SK-N-SH (cell line): ENCODE results near the gene LILRB4.
"Not testable (repeated sequence)": the region's sequence is repeated elsewhere in the genome, so short reads cannot be mapped to it uniquely, and the experiment has no call there.

Experiments used
- CHD2 ChIP-seq: fragments of 150-350 bp; IDR thresholded peaks from 2 replicates; pipeline ENCODE4 v1.6.1; 2018; ENCODE audit warnings: low read length; ENCODE audit not compliant: partially characterized antibody
- FOSL2 ChIP-seq: IDR thresholded peaks from 2 replicates; pipeline ENCODE4 v1.4.0; 2012; ENCODE audit warnings: low read depth, mild to moderate bottlenecking, moderate library complexity, borderline replicate concordance
- FOXJ3 ChIP-seq: sonication (generic); formaldehyde crosslinking; IDR thresholded peaks from 2 replicates; pipeline ENCODE4 v1.5.1; 2020; ENCODE audit warnings: mild to moderate bottlenecking, missing genetic modification reagents
- TF ChIP-seq, protein P1 (sequence below): fragments of 200-600 bp; sonication (generic); IDR thresholded peaks from 2 replicates; pipeline ENCODE4 v1.6.1; 2017; ENCODE audit warnings: antibody characterized with exemption, mild to moderate bottlenecking, moderate library complexity

- TF ChIP-seq FOSL2; FOXJ3 (CRISPR knock-in tag); CHD2: not testable (repeated sequence)
- TF ChIP-seq, protein P1, sequence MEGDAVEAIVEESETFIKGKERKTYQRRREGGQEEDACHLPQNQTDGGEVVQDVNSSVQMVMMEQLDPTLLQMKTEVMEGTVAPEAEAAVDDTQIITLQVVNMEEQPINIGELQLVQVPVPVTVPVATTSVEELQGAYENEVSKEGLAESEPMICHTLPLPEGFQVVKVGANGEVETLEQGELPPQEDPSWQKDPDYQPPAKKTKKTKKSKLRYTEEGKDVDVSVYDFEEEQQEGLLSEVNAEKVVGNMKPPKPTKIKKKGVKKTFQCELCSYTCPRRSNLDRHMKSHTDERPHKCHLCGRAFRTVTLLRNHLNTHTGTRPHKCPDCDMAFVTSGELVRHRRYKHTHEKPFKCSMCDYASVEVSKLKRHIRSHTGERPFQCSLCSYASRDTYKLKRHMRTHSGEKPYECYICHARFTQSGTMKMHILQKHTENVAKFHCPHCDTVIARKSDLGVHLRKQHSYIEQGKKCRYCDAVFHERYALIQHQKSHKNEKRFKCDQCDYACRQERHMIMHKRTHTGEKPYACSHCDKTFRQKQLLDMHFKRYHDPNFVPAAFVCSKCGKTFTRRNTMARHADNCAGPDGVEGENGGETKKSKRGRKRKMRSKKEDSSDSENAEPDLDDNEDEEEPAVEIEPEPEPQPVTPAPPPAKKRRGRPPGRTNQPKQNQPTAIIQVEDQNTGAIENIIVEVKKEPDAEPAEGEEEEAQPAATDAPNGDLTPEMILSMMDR = not testable (repeated sequence)
Measured at GRCh38 chr19:54681596-54681995, 18.8 kb downstream of the LILRB4 start.
